Measurements from ENCODE around the gene EIF5A. TPM values are rescaled to one million over a fixed set of nuclear protein-coding genes. Genes with fewer than 3 reads are reported as not detected.

The EIF5A gene
- total and polyA plus RNA-seq, 2 of the 8 experiments (the other 6 are each of a cell fraction or from before 2014, with no cell fraction given) = 717 to 1,172 TPM

- TF ChIP-seq GABPA (IDR thresholded peaks at IDR 0.05; ENCODE audit: borderline replicate concordance, insufficient read depth, low read length) = no peak
- no peak for TF ChIP-seq BRCA1 (IDR thresholded peaks at IDR 0.05; ENCODE audit: low read depth, low read length)
- TF ChIP-seq CREB1 (IDR thresholded peaks at IDR 0.05) = no peak; the same call in 1 of the 2 replicates
- no peak for TF ChIP-seq SIN3A (conservative IDR thresholded peaks at IDR 0.05 in 1 of 2, IDR thresholded peaks at IDR 0.05 in 1 of 2; ENCODE audit: low read depth in 1 of 2, low read length in 2 of 2)
These were observed 45.8 kb upstream of the EIF5A start (continued) for GRCh38 chr17:7261379-7262191.

Data from H1 (cell line).